ENCODE results near the gene PFKP. TPM values are rescaled to one million over a fixed set of nuclear protein-coding genes. Genes with fewer than 3 reads are reported as not detected.

The PFKP gene
- total RNA-seq, 2 experiments from 2014 or later, result 217 to 219 TPM

- no peak for TF ChIP-seq CTCF (IDR thresholded peaks at IDR 0.05)
- ATAC-seq (no peak), DNase-seq (no peak)
- POLR2A ChIA-PET, result interaction anchor here (1.4 kb wide), 1 partner anchor 31 kb away, joined by 3 read pairs; no protein-coding TSS in a partner anchor
- Mint-ChIP-seq H3K4me1 (ENCODE audit: low read depth) (peaks cover 5% of the 10 kb centered on the region), H3K27me3 (no peaks in the 10 kb centered on the region), H3K9me3 (no peaks in the 10 kb centered on the region), H3K27ac (no peak overlapping the region), H3K36me3 (ENCODE audit: low read depth) (peaks cover 40% of the 10 kb centered on the region), H3K4me3 (no peak overlapping the region)
- intact Hi-C loops (cut with micrococcal nuclease), result no loop called here
- CTCF ChIA-PET, result no interaction called here
These were observed 80.7 kb downstream of the PFKP start for GRCh38 chr10:3148041-3148440.

GRCh38 chr10:3148994-3149393 lies 81.6 kb downstream of the PFKP start:
- H3K4me3 Mint-ChIP-seq, result no peak overlapping the region
- no peak for TF ChIP-seq CTCF (IDR thresholded peaks at IDR 0.05)
- H3K27me3 Mint-ChIP-seq, result no peaks in the 10 kb centered on the region
- H3K27ac Mint-ChIP-seq, result no peak overlapping the region
- CTCF ChIA-PET, result no interaction called here
- intact Hi-C loops (cut with micrococcal nuclease), result no loop called here
- POLR2A ChIA-PET, result interaction anchor here (1.1 to 1.4 kb wide), 3 partner anchors 9 to 32 kb away, joined by 3 to 5 read pairs (median 3); no protein-coding TSS in a partner anchor
- no peak for DNase-seq
- peaks cover 44% of the 10 kb centered on the region for H3K36me3 Mint-ChIP-seq (ENCODE audit: low read depth)
- peaks cover 5% of the 10 kb centered on the region for H3K4me1 Mint-ChIP-seq (ENCODE audit: low read depth)
- no peak for ATAC-seq
- no peaks in the 10 kb centered on the region for H3K9me3 Mint-ChIP-seq

GRCh38 chr10:3149918-3150317 lies 82.6 kb downstream of the PFKP start:
- TF ChIP-seq CTCF (IDR thresholded peaks at IDR 0.05), result no peak
- intact Hi-C loops (cut with micrococcal nuclease), result no loop called here
- Mint-ChIP-seq H3K4me3 (no peak overlapping the region), H3K4me1 (ENCODE audit: low read depth) (peaks cover 5% of the 10 kb centered on the region), H3K9me3 (no peaks in the 10 kb centered on the region), H3K27me3 (no peaks in the 10 kb centered on the region), H3K36me3 (ENCODE audit: low read depth) (peaks cover 48% of the 10 kb centered on the region), H3K27ac (peak overlapping the region; percentile 57)
- DNase-seq (no peak), ATAC-seq (no peak)
- ChIA-PET CTCF (no interaction called here), POLR2A (interaction anchor here (0.6 to 1.1 kb wide), 3 partner anchors 8 to 25 kb away, joined by 3 to 5 read pairs (median 3); no protein-coding TSS in a partner anchor)

GRCh38 chr10:3150366-3150765 lies 83.0 kb downstream of the PFKP start:
- no peak for TF ChIP-seq CTCF (IDR thresholded peaks at IDR 0.05)
- Mint-ChIP-seq H3K36me3 (ENCODE audit: low read depth) (peaks cover 48% of the 10 kb centered on the region), H3K27me3 (no peaks in the 10 kb centered on the region), H3K4me3 (no peak overlapping the region), H3K27ac (peak overlapping the region; percentile 57), H3K9me3 (no peaks in the 10 kb centered on the region), H3K4me1 (ENCODE audit: low read depth) (peaks cover 5% of the 10 kb centered on the region)
- ChIA-PET CTCF (no interaction called here), POLR2A (interaction anchor here (0.6 to 1.1 kb wide), 2 partner anchors 14 to 25 kb away, joined by 3 read pairs; no protein-coding TSS in a partner anchor)
- intact Hi-C loops (cut with micrococcal nuclease), result no loop called here
- DNase-seq (no peak), ATAC-seq (no peak)

GRCh38 chr10:3150961-3151360 lies 83.6 kb downstream of the PFKP start:
- TF ChIP-seq CTCF (IDR thresholded peaks at IDR 0.05), result no peak
- CTCF ChIA-PET, result no interaction called here
- DNase-seq (no peak), ATAC-seq (no peak)
- intact Hi-C loops (cut with micrococcal nuclease), result no loop called here
- H3K4me3 Mint-ChIP-seq, result no peak overlapping the region
- no peaks in the 10 kb centered on the region for H3K27me3 Mint-ChIP-seq
- POLR2A ChIA-PET, result no interaction called here
- H3K27ac Mint-ChIP-seq, result no peak overlapping the region
- peaks cover 5% of the 10 kb centered on the region for H3K4me1 Mint-ChIP-seq (ENCODE audit: low read depth)
- peaks cover 48% of the 10 kb centered on the region for H3K36me3 Mint-ChIP-seq (ENCODE audit: low read depth)
- no peaks in the 10 kb centered on the region for H3K9me3 Mint-ChIP-seq

Data from activated CD8-positive, alpha-beta T cell treated with anti-CD3 and anti-CD28 coated beads for 36 hours (primary cell).